HL-60 (cell line): Measurements from ENCODE around the gene LRRC4B.

ENCODE experiments used
- DNase-seq, 2 experiments: peaks; one replicate each; pipeline ENCODE4 v3.0.0-alpha.2; 2010 to 2020; ENCODE audit warnings: low read depth in 1 of 2, low spot score in 1 of 2
- H3K27ac ChIP-seq: fragments of 250-450 bp; sonication (Bioruptor Pico); replicated peaks from 2 replicates; pipeline ENCODE4 v1.5.1; 2020; ENCODE audit warnings: mild to moderate bottlenecking, moderate library complexity
- H3K27me3 ChIP-seq: fragments of 250-450 bp; sonication (Bioruptor Pico); 2 replicates; pipeline ENCODE4 v1.5.1; 2021; ENCODE audit warnings: mild to moderate bottlenecking, moderate library complexity; ENCODE audit not compliant: insufficient read depth, poor library complexity, severe bottlenecking
- H3K4me3 ChIP-seq: replicated peaks from 2 replicates; pipeline ENCODE4 v1.5.1; 2011; ENCODE audit warnings: mild to moderate bottlenecking, control low read depth, low read length; ENCODE audit not compliant: insufficient read depth
- GABPA ChIP-seq: IDR thresholded peaks from 2 replicates; pipeline ENCODE4 v1.6.1; 2012; ENCODE audit warnings: low read depth
- POLR2AphosphoS5 ChIP-seq: IDR thresholded peaks from 2 replicates; pipeline ENCODE4 v1.6.1; 2012; ENCODE audit warnings: low read depth
- SPI1 ChIP-seq: IDR thresholded peaks from 2 replicates; pipeline ENCODE4 v1.6.1; 2012; ENCODE audit warnings: low read depth, mild to moderate bottlenecking, borderline replicate concordance
- TF ChIP-seq, protein P1 (sequence below): IDR thresholded peaks from one replicate; pipeline ENCODE4 v1.5.1; 2011; ENCODE audit warnings: low read length, control low read depth, inconsistent platforms; ENCODE audit not compliant: insufficient read depth
- TF ChIP-seq, protein P2 (sequence below): IDR thresholded peaks from 2 replicates; pipeline ENCODE4 v1.6.1; 2012; ENCODE audit warnings: low read depth; ENCODE audit not compliant: insufficient replicate concordance

Gene LRRC4B

DNA sequence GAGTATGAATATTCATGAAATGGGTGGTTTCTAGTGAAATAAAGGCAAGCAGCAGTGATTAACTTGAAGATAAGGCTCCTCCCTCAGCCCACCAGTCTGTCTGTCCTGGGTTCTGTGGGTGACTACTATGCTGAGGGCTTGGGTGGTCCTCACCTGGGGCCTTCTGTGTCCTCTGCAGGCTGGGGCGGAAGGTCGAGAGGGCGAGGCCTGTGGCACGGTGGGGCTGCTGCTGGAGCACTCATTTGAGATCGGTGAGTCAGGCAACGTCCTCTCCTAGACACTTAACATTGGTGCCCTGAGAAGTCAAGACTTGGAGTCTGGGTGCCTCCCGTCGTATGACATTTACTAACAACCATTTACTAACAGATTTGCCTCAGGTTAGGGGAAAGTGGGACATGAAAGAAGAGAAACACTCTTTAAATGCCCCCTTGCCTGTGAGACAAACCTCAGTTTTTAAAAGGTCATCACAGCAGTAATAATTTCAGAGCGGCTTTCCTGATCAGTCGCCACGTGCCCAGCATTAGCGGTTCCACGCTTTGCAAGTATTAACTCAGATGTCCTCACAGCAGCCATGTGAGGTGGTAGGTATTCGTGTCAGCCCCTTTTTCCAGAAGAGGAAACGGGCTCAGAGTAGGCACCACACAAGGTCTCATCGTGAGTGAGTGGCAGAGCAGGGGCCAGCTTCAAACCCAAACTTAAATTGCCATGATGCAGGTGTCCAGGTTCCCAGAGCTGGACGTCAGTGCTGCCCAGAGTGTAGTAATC is 90.3 kb downstream of the LRRC4B start:
- DNase-seq: no peak
- Histone ChIP-seq H3K27me3 (no peaks in the 10 kb centered on the region), H3K4me3 (no peak overlapping the region), H3K27ac (no peak overlapping the region)
- TF ChIP-seq SPI1: no peak

DNA sequence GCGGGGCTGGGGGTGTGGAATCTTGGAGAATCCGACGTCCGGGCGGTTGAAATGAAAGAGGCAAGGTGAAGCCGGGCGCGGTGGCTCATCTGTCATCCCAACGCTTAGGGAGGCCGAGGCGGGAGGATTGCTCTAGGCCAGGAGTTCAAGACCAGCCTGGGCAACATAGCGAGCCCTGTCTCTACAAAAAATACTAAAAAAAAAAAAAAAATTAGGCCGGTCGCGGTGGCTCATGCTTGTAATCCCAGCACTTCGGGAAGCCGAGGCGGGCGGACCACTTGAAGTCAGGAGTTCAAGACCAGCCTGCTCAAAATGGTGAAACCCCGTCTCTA is 91.4 kb downstream of the LRRC4B start:
- TF ChIP-seq, protein P1, sequence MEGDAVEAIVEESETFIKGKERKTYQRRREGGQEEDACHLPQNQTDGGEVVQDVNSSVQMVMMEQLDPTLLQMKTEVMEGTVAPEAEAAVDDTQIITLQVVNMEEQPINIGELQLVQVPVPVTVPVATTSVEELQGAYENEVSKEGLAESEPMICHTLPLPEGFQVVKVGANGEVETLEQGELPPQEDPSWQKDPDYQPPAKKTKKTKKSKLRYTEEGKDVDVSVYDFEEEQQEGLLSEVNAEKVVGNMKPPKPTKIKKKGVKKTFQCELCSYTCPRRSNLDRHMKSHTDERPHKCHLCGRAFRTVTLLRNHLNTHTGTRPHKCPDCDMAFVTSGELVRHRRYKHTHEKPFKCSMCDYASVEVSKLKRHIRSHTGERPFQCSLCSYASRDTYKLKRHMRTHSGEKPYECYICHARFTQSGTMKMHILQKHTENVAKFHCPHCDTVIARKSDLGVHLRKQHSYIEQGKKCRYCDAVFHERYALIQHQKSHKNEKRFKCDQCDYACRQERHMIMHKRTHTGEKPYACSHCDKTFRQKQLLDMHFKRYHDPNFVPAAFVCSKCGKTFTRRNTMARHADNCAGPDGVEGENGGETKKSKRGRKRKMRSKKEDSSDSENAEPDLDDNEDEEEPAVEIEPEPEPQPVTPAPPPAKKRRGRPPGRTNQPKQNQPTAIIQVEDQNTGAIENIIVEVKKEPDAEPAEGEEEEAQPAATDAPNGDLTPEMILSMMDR: no peak
- no peak for TF ChIP-seq SPI1
- TF ChIP-seq, protein P2, sequence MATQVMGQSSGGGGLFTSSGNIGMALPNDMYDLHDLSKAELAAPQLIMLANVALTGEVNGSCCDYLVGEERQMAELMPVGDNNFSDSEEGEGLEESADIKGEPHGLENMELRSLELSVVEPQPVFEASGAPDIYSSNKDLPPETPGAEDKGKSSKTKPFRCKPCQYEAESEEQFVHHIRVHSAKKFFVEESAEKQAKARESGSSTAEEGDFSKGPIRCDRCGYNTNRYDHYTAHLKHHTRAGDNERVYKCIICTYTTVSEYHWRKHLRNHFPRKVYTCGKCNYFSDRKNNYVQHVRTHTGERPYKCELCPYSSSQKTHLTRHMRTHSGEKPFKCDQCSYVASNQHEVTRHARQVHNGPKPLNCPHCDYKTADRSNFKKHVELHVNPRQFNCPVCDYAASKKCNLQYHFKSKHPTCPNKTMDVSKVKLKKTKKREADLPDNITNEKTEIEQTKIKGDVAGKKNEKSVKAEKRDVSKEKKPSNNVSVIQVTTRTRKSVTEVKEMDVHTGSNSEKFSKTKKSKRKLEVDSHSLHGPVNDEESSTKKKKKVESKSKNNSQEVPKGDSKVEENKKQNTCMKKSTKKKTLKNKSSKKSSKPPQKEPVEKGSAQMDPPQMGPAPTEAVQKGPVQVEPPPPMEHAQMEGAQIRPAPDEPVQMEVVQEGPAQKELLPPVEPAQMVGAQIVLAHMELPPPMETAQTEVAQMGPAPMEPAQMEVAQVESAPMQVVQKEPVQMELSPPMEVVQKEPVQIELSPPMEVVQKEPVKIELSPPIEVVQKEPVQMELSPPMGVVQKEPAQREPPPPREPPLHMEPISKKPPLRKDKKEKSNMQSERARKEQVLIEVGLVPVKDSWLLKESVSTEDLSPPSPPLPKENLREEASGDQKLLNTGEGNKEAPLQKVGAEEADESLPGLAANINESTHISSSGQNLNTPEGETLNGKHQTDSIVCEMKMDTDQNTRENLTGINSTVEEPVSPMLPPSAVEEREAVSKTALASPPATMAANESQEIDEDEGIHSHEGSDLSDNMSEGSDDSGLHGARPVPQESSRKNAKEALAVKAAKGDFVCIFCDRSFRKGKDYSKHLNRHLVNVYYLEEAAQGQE: no peak
- no peaks in the 10 kb centered on the region for H3K27me3 ChIP-seq
- DNase-seq: no peak
- H3K4me3 ChIP-seq: peak overlapping the region; percentile 75
- H3K27ac ChIP-seq: peak overlapping the region; percentile 67

DNA sequence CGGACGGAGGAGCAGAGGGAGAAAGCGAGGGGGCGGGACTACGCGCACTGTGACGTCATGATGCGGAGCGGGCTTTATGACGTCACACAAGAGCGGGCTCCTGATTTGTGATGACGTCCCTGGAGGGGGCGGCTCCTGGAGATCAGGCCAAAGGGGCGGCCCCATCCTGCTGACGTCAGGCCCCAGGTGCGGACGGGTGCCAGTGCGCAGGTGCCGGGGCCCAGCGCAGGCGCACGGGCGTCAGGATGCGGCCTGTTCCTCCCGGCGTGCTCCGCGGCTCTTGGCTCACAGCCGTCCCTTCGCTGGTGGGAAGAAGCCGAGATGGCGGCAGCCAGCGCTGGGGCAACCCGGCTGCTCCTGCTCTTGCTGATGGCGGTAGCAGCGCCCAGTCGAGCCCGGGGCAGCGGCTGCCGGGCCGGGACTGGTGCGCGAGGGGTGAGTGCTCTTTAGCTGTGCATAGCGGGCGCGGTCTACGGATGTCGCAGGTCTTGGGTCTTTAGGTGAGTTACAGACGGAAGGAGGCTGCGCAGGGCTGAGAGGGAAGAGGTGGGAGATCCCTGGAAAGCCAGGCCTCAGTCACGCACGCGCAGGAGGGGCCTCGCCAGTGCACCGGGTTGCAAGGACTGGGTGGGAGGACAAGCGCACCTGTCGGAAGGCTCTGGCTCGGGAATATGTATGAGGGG is 91.9 kb downstream of the LRRC4B start, which contains the start of the genes EMC10 and GARIN5A:
Gene EMC10 (plus strand): TSS at position 284 of the 683 bp plus-strand sequence. CDS start 38 bp downstream, at position 322.
Gene GARIN5A (minus strand): TSS at position 625 of the 683 bp plus-strand sequence. CDS start 460 bp downstream, at position 165.
- TF ChIP-seq, protein P2: no peak
- TF ChIP-seq GABPA: no peak
- TF ChIP-seq SPI1: no peak
- TF ChIP-seq, protein P1: no peak
- TF ChIP-seq POLR2AphosphoS5: peak; percentile 27; the same call in 1 of the 2 replicates
- Histone ChIP-seq H3K4me3 (peak within 1 kb of the TSS; percentile 75), H3K27me3 (no peaks in the 10 kb centered on the region), H3K27ac (peak within 1 kb of the TSS; percentile 67)
- DNase-seq: peak; percentile 62 to 70

DNA sequence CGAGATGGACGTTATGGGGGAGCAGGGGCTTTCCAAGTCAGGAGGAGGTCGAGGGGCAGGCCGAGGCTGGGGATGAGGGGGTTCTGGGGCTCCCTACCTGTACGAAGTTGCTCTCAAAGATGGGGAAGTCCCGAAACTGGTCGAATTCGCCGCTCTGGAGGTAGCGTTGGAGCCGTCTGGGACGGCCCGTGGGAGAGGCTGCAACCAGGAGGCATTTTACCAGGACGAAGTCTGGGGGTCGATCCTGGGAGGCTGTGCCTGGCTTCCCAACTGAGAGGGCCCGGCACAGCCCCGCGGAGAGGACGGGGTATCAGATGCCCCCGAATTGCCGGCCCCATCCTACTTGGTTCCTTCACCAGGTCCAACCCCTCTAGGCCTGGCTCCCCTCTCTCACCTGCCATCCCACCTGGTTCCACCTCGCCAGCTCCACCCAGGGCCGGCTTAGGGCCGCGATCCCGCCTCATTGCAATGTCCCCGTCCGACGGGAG is 92.5 kb downstream of the LRRC4B start:
- DNase-seq: no peak
- TF ChIP-seq GABPA: no peak
- no peak for TF ChIP-seq SPI1
- Histone ChIP-seq H3K27me3 (no peaks in the 10 kb centered on the region), H3K27ac (no peak overlapping the region), H3K4me3 (no peak overlapping the region; the same call in 1 of the 2 replicates)
